SU-DHL-6 (cell line): Measurements from ENCODE around the gene RASGRP1.

ENCODE experiments used
- H2AFZ ChIP-seq: fragments of 200-600 bp; sonication (generic); 2 replicates; pipeline ENCODE4 v1.6.1; 2014; ENCODE audit warnings: low read depth, mild to moderate bottlenecking, moderate library complexity, mixed read lengths, antibody characterized with exemption, low read length; ENCODE audit not compliant: severe bottlenecking
- H3F3A ChIP-seq: fragments of 200-600 bp; shearing (Covaris generic); 2 replicates; pipeline ENCODE4 v1.6.0; 2016; ENCODE audit warnings: antibody characterized with exemption, mild to moderate bottlenecking; ENCODE audit not compliant: insufficient read depth
- H3K27ac ChIP-seq: fragments of 200-600 bp; sonication (generic); 2 replicates; pipeline ENCODE4 v1.5.1; 2016; ENCODE audit warnings: low read depth, mild to moderate bottlenecking, low read length, moderate library complexity, mixed read lengths
- H3K27me3 ChIP-seq: fragments of 200-600 bp; sonication (generic), shearing (Covaris generic); 2 replicates; pipeline ENCODE4 v1.6.0; 2014; ENCODE audit warnings: mild to moderate bottlenecking, low read length
- H3K36me3 ChIP-seq: fragments of 200-600 bp; sonication (generic); 2 replicates; pipeline ENCODE4 v1.6.1; 2014; ENCODE audit warnings: mild to moderate bottlenecking, low read length, mixed read lengths
- H3K4me2 ChIP-seq: fragments of 300-600, 200-600 bp; shearing (Covaris generic), sonication (generic); 2 replicates; pipeline ENCODE4 v1.6.0; 2014; ENCODE audit warnings: low read length, low read depth, mild to moderate bottlenecking; ENCODE audit not compliant: poor library complexity, severe bottlenecking
- H3K4me3 ChIP-seq: fragments of 200-600 bp; sonication (generic); 2 replicates; pipeline ENCODE4 v1.5.1; 2014; ENCODE audit warnings: antibody characterized with exemption, low read length, mild to moderate bottlenecking, mixed read lengths; ENCODE audit not compliant: insufficient read depth, poor library complexity, severe bottlenecking
- H3K79me2 ChIP-seq: fragments of 200-600 bp; sonication (generic); 2 replicates; pipeline ENCODE4 v1.6.1; 2014; ENCODE audit warnings: mild to moderate bottlenecking, low read length, moderate library complexity; ENCODE audit not compliant: insufficient read depth
- H3K9ac ChIP-seq: fragments of 200-600 bp; sonication (generic); 2 replicates; pipeline ENCODE4 v1.7.0; 2014; ENCODE audit warnings: mild to moderate bottlenecking, low read length
- H3K9me2 ChIP-seq: fragments of 200-600 bp; sonication (generic); replicated peaks from 2 replicates; pipeline ENCODE4 v1.6.1; 2014; ENCODE audit warnings: low read length; ENCODE audit not compliant: insufficient read depth
- H3K9me3 ChIP-seq: fragments of 200-600 bp; sonication (generic); 2 replicates; pipeline ENCODE4 v1.6.1; 2014; ENCODE audit warnings: low read length, mixed read lengths; ENCODE audit not compliant: insufficient read depth
- H4K20me1 ChIP-seq: fragments of 200-600 bp; sonication (generic); 2 replicates; pipeline ENCODE4 v1.6.1; 2014; ENCODE audit warnings: low read depth, mild to moderate bottlenecking, antibody characterized with exemption, low read length, moderate library complexity, mixed read lengths
- CTCF ChIP-seq: fragments of 200-600 bp; sonication (generic); IDR thresholded peaks from one replicate; pipeline ENCODE4 v1.5.1; 2017; ENCODE audit warnings: antibody characterized with exemption, mild to moderate bottlenecking, low read length, moderate library complexity; ENCODE audit not compliant: insufficient read depth, poor library complexity, severe bottlenecking
- EZH2phosphoT487 ChIP-seq: fragments of 200-600 bp; sonication (generic), shearing (Covaris generic); conservative IDR thresholded peaks from 2 replicates; pipeline ENCODE4 v1.6.1; 2018; ENCODE audit warnings: mild to moderate bottlenecking, antibody characterized with exemption, low read length, moderate library complexity, mixed read lengths

Gene RASGRP1

DNA sequence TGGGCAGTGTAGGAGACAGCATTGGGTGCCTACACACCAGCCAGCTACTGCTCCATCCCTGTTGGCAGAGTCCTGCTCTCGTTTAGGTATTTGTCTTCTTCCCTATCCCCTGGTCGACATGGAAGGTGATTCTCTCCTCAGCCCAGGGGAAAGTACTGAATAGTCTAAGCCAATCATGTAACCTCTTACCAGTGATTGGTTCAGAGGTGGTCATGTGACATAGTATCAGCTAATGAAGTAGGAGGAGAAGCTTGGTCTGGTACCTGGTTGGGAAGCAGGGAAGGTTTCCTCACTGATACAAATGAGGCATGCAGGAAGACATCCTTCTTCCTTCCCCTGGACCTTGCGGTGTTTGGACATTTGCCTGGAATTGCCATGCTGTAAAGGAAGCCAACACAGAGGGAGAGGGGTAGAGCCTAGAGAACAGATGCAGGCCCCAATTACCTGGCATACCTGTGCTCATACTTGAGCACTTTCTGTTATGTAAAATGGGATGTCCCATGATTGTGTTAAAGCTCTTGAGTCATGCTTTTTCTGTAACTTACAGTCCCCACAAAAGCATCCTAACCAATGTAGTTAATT, 32.7 kb upstream of the RASGRP1 start:
- no peak for TF ChIP-seq CTCF
- no peak for TF ChIP-seq EZH2phosphoT487
- no peak overlapping the region for H3K4me2 ChIP-seq
- H3K4me3 ChIP-seq = no peak overlapping the region
- no peak overlapping the region for H2AFZ ChIP-seq
- no peaks in the 10 kb centered on the region for H3K36me3 ChIP-seq
- no peak overlapping the region for H3K9ac ChIP-seq
- H4K20me1 ChIP-seq = no peaks in the 10 kb centered on the region
- no peaks in the 10 kb centered on the region for H3K9me3 ChIP-seq
- no peaks in the 10 kb centered on the region for H3K9me2 ChIP-seq
- H3K79me2 ChIP-seq = no peaks in the 10 kb centered on the region
- no peaks in the 10 kb centered on the region for H3K27me3 ChIP-seq
- H3F3A ChIP-seq = no peaks in the 10 kb centered on the region
- no peak overlapping the region for H3K27ac ChIP-seq

DNA sequence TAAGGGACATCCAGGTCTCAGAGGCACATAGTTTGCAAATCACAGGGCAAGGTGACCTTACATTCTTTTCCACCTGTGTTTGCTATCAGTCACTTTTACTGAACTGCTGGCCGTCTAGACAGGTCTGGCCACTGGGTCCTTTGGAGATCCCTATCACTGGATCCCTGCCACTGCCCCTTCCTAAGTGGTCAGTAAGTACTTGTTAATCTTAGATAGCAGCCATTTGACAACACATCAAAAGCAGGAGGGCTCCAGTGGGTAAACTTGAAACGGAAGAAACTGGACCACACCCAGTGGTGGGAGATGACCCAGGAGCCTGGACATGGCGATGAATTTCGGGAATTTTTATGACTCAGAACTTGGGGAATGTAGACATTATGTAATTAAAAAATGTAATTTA, 28.9 kb upstream of the RASGRP1 start:
- Histone ChIP-seq H4K20me1 (no peaks in the 10 kb centered on the region), H3K36me3 (no peaks in the 10 kb centered on the region), H2AFZ (no peak overlapping the region), H3K27me3 (no peaks in the 10 kb centered on the region), H3K79me2 (no peaks in the 10 kb centered on the region), H3K27ac (no peak overlapping the region), H3F3A (no peaks in the 10 kb centered on the region), H3K4me2 (no peak overlapping the region), H3K9me2 (no peaks in the 10 kb centered on the region), H3K9me3 (no peaks in the 10 kb centered on the region), H3K4me3 (no peak overlapping the region), H3K9ac (no peak overlapping the region)
- no peak for TF ChIP-seq CTCF
- TF ChIP-seq EZH2phosphoT487 = no peak

- Histone ChIP-seq H3F3A (no peaks in the 10 kb centered on the region), H2AFZ (no peak overlapping the region), H3K9me3 (no peaks in the 10 kb centered on the region), H3K27me3 (no peaks in the 10 kb centered on the region), H4K20me1 (no peaks in the 10 kb centered on the region), H3K4me3 (no peak overlapping the region), H3K27ac (no peak overlapping the region), H3K9me2 (no peaks in the 10 kb centered on the region), H3K79me2 (no peaks in the 10 kb centered on the region), H3K4me2 (no peak overlapping the region), H3K9ac (no peak overlapping the region), H3K36me3 (no peaks in the 10 kb centered on the region)
- no peak for TF ChIP-seq CTCF
- no peak for TF ChIP-seq EZH2phosphoT487
Observed at GRCh38 chr15:38589502-38589901, 24.9 kb upstream of the RASGRP1 start.
